Measurements from ENCODE around the gene TCIRG1. TPM values are rescaled to one million over a fixed set of nuclear protein-coding genes. Genes with fewer than 3 reads are reported as not detected.
"Not testable (repeated sequence)": the region's sequence is repeated elsewhere in the genome, so short reads cannot be mapped to it uniquely, and the experiment has no call there.

The TCIRG1 gene
- polyA plus RNA-seq, 1 donor from 2014 or later = 46.0 TPM

GRCh38 chr11:68090287-68090686 lies 51.5 kb downstream of the TCIRG1 start:
- Mint-ChIP-seq H3K36me3 (no peaks in the 10 kb centered on the region), H3K27ac (peak overlapping the region in 2 of 3 donors; percentile 5 to 59), H3K4me1 (peaks cover 0 to 3% (median 0%) of the 10 kb centered on the region in 3 donors), H3K4me3 (peak overlapping the region in 1 of 4 donors; percentile 41), H3K9me3 (no peaks in the 10 kb centered on the region), H3K27me3 (no peaks in the 10 kb centered on the region)

- H3K4me3 Mint-ChIP-seq = peak overlapping the region in 1 of 4 donors; percentile 41
- no peaks in the 10 kb centered on the region for H3K27me3 Mint-ChIP-seq
- H3K36me3 Mint-ChIP-seq = no peaks in the 10 kb centered on the region
- peak overlapping the region in 2 of 3 donors; percentile 5 to 59 for H3K27ac Mint-ChIP-seq
- H3K4me1 Mint-ChIP-seq = peaks cover 0 to 3% (median 0%) of the 10 kb centered on the region in 3 donors
- H3K9me3 Mint-ChIP-seq = no peaks in the 10 kb centered on the region
These were observed 51.9 kb downstream of the TCIRG1 start for GRCh38 chr11:68090706-68091105.

- Mint-ChIP-seq H3K27me3 (no peaks in the 10 kb centered on the region), H3K4me1 (peaks cover 0 to 3% (median 0%) of the 10 kb centered on the region in 3 donors), H3K9me3 (no peaks in the 10 kb centered on the region), H3K27ac (no peak overlapping the region), H3K4me3 (no peak overlapping the region), H3K36me3 (no peaks in the 10 kb centered on the region)
These were observed 53.6 kb downstream of the TCIRG1 start for GRCh38 chr11:68092411-68092810.

GRCh38 chr11:68092946-68093345 lies 54.1 kb downstream of the TCIRG1 start:
- not testable (repeated sequence) for H3K4me3 Mint-ChIP-seq, H3K27me3 Mint-ChIP-seq, H3K36me3 Mint-ChIP-seq, H3K4me1 Mint-ChIP-seq, H3K9me3 Mint-ChIP-seq, H3K27ac Mint-ChIP-seq

GRCh38 chr11:68093565-68093964 lies 54.7 kb downstream of the TCIRG1 start:
- H3K4me1 Mint-ChIP-seq = peaks cover 0 to 3% (median 2%) of the 10 kb centered on the region in 3 donors
- no peak overlapping the region for H3K27ac Mint-ChIP-seq
- no peak overlapping the region for H3K4me3 Mint-ChIP-seq
- H3K36me3 Mint-ChIP-seq = no peaks in the 10 kb centered on the region
- H3K9me3 Mint-ChIP-seq = no peaks in the 10 kb centered on the region
- no peaks in the 10 kb centered on the region for H3K27me3 Mint-ChIP-seq

- H3K27ac Mint-ChIP-seq = no peak overlapping the region
- H3K4me3 Mint-ChIP-seq = no peak overlapping the region
- peaks cover 16 to 19% (median 19%) of the 10 kb centered on the region in 3 donors for H3K4me1 Mint-ChIP-seq
- no peaks in the 10 kb centered on the region for H3K36me3 Mint-ChIP-seq
- H3K9me3 Mint-ChIP-seq = no peaks in the 10 kb centered on the region
- H3K27me3 Mint-ChIP-seq = no peaks in the 10 kb centered on the region
These were observed 58.1 kb downstream of the TCIRG1 start for GRCh38 chr11:68096962-68097361.

- no peaks in the 10 kb centered on the region for H3K36me3 Mint-ChIP-seq
- no peaks in the 10 kb centered on the region for H3K9me3 Mint-ChIP-seq
- H3K4me1 Mint-ChIP-seq = peaks cover 16 to 24% (median 23%) of the 10 kb centered on the region in 3 donors
- peak overlapping the region in 1 of 3 donors; percentile 57 for H3K27ac Mint-ChIP-seq
- peak overlapping the region in 2 of 4 donors; percentile 55 to 83 for H3K4me3 Mint-ChIP-seq
- no peaks in the 10 kb centered on the region for H3K27me3 Mint-ChIP-seq
These were observed 60.2 kb downstream of the TCIRG1 start for GRCh38 chr11:68099057-68099456.

- Mint-ChIP-seq H3K9me3 (no peaks in the 10 kb centered on the region), H3K27ac (peak overlapping the region in 2 of 3 donors; percentile 6 to 57), H3K36me3 (no peaks in the 10 kb centered on the region), H3K4me1 (peaks cover 16 to 24% (median 24%) of the 10 kb centered on the region in 3 donors), H3K4me3 (peak overlapping the region in 3 of 4 donors; percentile 36 to 83 (median 55)), H3K27me3 (no peaks in the 10 kb centered on the region)
These were observed 60.9 kb downstream of the TCIRG1 start for GRCh38 chr11:68099474-68100405.

Other genes starting within 250 kb of the TCIRG1 start
- gene UNC93B1, start 34.9 kb upstream of the TCIRG1 start, polyA plus RNA-seq = 140 TPM
- 0.36 TPM for gene ALDH3B1, start 28.7 kb upstream of the TCIRG1 start, polyA plus RNA-seq
- gene NDUFS8, start 8.3 kb upstream of the TCIRG1 start, polyA plus RNA-seq = 146 TPM
- gene CHKA, start 82.4 kb downstream of the TCIRG1 start, polyA plus RNA-seq = 2.4 TPM
- gene KMT5B, start 174.3 kb downstream of the TCIRG1 start, polyA plus RNA-seq = 40.2 TPM
- gene C11orf24, start 232.9 kb downstream of the TCIRG1 start, polyA plus RNA-seq = 40.5 TPM